ENCODE data around the gene GTF2F1.

DNA sequence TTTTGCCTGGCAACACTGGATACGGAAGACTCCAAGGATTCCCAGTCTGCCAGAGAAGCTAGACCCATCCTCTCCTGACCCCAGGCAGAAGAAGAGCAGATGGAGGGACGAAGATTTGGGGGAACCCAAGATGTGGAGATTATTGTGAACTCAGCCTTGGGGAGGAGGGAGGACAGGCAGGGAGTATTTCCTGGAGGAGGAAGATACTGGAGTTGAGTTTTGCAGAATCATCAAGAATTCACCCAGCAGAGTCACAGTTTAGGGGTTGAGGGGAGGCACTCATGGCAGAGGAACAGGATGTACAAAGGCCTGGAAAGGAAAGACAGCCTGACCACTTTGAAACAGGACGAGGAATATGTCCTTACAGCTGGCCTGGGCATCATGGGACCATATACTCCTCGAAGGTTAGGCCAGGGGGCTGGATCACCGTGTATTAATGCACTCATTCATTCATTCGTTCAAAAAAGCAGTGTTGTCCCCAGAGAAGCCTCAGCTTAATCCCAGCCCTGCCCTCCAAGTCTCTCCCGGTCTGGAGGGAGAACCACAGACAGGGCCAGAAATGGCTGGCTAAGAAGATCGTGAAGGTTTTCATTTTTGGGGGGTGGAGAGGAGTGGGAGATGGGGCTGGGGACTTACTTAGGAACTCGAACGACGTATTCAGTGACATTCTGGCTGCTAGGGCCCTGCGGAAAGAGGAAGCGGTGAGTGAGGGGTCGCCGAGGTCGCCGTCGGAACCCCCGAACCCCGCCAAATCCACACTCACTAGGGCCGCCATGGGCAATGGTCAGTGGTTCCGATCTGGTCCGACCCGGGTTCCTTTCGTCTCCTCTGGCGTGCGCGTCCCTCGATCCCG, 517 bp downstream of the GTF2F1 start:
- TF ChIP-seq, protein P1, sequence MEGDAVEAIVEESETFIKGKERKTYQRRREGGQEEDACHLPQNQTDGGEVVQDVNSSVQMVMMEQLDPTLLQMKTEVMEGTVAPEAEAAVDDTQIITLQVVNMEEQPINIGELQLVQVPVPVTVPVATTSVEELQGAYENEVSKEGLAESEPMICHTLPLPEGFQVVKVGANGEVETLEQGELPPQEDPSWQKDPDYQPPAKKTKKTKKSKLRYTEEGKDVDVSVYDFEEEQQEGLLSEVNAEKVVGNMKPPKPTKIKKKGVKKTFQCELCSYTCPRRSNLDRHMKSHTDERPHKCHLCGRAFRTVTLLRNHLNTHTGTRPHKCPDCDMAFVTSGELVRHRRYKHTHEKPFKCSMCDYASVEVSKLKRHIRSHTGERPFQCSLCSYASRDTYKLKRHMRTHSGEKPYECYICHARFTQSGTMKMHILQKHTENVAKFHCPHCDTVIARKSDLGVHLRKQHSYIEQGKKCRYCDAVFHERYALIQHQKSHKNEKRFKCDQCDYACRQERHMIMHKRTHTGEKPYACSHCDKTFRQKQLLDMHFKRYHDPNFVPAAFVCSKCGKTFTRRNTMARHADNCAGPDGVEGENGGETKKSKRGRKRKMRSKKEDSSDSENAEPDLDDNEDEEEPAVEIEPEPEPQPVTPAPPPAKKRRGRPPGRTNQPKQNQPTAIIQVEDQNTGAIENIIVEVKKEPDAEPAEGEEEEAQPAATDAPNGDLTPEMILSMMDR (conservative IDR thresholded peaks at IDR 0.05): no peak; the same call in 1 of the 2 replicates
- TF ChIP-seq EZH2 (IDR thresholded peaks at IDR 0.05; ENCODE audit: low read depth): no peak

Measured in PC-9 (cell line).